Epithelial cell of esophagus (primary cell): Measurements from ENCODE around the gene SPN.
"Not testable (repeated sequence)": the region's sequence is repeated elsewhere in the genome, so short reads cannot be mapped to it uniquely, and the experiment has no call there.

ENCODE experiments used
- DNase-seq: peaks from one replicate; pipeline ENCODE4 v3.0.0; 2010; ENCODE audit warnings: low read depth
- H3K4me3 ChIP-seq: 2 replicates; pipeline ENCODE4 v1.5.1; 2011; ENCODE audit warnings: mild to moderate bottlenecking, low read length, control low read depth
- TF ChIP-seq, protein P1 (sequence below): IDR thresholded peaks from 2 replicates; pipeline ENCODE4 v1.5.1; 2011; ENCODE audit warnings: low read depth, mild to moderate bottlenecking, low read length, control low read depth, inconsistent platforms; ENCODE audit not compliant: insufficient read depth; ENCODE audit errors: missing control alignments

The SPN gene

DNA sequence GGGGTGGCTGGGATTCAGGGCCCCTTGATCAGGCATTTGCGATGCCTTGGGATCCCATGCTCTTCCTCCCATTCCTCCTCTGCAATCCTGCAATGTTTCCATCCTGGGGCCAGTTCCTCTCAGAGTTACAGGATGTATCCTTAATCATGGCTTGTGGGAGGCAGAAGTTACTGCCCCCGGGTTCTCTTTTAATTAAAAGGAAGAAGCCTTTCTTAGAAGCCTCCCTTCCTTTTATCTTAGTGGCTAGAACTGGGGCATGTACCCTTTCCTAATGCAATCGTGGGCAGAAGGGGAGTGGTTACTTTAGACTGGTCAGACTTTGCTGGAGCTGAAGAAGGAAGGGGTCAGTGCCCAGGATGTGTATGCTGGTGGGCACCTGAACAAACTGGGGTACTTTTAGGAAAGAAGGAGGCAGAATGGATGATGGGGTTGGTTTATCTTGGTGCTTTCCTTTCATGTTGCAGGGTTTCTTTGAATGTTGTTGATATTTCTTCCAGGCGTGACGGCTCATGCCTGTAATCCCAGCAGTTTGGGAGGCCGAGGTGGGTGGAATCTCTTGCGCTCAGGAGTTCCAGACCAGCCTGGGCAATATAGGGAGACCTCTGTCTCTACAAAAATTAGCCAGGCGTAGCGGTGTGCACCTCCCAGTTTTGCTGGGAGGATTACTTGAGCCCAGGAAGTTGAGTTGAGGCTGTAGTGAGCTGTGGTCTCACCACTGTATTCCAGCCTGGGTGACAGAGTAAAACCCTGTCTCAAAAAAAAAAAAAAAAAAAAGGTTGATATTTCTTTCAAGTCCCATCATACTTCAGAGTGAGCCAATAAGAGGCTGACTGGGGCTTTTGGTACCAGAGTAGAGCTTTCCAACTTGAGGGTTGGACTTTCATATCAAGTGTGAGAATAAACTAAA is 13.2 kb upstream of the SPN start:
- TF ChIP-seq, protein P1, sequence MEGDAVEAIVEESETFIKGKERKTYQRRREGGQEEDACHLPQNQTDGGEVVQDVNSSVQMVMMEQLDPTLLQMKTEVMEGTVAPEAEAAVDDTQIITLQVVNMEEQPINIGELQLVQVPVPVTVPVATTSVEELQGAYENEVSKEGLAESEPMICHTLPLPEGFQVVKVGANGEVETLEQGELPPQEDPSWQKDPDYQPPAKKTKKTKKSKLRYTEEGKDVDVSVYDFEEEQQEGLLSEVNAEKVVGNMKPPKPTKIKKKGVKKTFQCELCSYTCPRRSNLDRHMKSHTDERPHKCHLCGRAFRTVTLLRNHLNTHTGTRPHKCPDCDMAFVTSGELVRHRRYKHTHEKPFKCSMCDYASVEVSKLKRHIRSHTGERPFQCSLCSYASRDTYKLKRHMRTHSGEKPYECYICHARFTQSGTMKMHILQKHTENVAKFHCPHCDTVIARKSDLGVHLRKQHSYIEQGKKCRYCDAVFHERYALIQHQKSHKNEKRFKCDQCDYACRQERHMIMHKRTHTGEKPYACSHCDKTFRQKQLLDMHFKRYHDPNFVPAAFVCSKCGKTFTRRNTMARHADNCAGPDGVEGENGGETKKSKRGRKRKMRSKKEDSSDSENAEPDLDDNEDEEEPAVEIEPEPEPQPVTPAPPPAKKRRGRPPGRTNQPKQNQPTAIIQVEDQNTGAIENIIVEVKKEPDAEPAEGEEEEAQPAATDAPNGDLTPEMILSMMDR, result no peak
- no peak overlapping the region for H3K4me3 ChIP-seq
- DNase-seq, result no peak

- no peak for DNase-seq
- TF ChIP-seq, protein P1, result no peak
Observed at GRCh38 chr16:29650771-29651170, 12.3 kb upstream of the SPN start.

GRCh38 chr16:29651774-29652349 is 11.2 kb upstream of the SPN start:
- TF ChIP-seq, protein P1, result no peak
- no peak overlapping the region for H3K4me3 ChIP-seq
- no peak for DNase-seq

More at GRCh38 chr16:29650771-29651170, 12.3 kb upstream of the SPN start:
- H3K4me3 ChIP-seq, result no peak overlapping the region

DNA sequence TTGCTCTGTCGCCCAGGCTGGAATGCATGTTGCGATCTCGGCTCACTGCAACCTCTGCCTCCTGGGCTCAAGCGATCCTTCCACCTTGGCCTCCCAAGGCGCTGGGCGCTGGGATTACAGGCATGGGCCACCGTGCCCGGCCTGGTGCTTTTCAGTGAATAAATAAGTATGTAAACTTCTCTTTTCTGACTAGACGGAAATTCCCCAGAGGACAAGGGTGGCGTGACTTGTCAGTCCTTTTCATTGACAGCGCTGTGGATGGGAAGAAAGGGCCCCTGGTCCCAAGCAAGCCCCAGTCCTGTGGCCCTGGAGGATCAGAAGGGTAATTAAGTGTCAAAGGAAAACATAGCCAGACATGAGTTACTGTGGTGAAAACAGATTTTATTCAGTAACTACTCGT is 9.6 kb upstream of the SPN start:
- TF ChIP-seq, protein P1, result no peak
- no peak overlapping the region for H3K4me3 ChIP-seq
- DNase-seq, result no peak

DNA sequence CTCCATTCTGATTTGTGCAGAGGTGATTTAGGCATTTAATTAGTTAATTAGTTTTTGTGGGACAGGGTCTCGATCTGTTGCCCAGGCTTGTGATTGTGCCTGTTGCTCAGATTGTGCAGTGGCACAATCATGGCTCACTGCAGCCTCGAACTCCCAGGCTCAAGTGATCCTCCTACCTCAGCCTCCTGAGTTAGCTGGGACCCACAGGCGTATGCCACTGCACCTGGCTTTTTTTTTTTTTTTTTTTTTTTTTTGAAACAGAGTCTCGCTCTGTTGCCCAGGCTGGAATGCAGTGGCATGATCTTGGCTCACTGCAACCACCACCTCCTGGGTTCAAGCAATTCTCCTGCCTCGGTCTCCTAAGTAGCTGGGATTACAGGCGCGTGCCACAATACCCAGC is 9.2 kb upstream of the SPN start:
- not testable (repeated sequence) for DNase-seq, H3K4me3 ChIP-seq

DNA sequence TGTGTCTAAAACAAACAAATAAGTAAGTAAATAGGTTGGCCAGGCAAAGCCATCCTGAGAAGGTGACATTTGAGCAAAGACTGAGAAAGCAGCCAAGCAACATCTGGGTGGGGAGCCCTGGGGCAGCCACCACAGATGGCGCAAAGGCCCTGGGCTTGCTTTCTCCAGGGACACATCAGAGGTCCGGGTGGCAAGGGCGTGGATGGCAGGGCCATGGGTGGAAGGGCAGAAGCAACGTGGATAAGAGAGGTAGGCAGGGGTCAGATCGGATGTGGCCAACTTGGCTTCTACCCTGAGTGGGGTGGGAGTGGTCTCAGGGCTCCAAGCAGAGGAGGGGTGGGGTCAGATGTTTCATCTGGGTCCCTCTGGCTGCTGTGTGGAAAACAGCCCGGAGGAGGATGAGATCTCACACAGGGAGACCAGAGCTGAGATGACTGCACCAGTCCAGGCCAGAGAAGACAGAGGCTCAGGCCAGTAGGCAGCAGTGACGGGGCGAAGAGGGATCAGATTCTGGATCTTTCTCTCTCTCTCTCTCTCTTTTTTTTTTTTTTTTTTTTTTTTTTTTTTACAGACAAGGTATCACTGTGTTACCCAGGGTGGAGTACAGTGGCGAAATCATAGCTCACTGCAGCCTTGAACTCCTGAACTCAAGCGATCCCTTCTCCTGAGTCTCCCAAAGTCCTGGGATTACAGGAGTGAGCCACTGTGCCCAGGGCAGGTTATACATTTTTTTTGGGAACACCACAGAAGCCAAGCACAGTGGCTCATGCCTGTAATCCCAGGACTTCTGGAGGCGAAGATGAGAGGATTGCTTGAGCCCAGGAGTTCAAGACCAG is 6.1 kb upstream of the SPN start:
- H3K4me3 ChIP-seq, result no peak overlapping the region
- TF ChIP-seq, protein P1, result no peak
- no peak for DNase-seq

GRCh38 chr16:29658705-29659104 is 4.3 kb upstream of the SPN start:
- no peak overlapping the region for H3K4me3 ChIP-seq
- DNase-seq, result no peak
- TF ChIP-seq, protein P1, result no peak
